Pulmonary artery endothelial cell (primary cell): Measurements from ENCODE around the gene GNAL. TPM values are rescaled to one million over a fixed set of nuclear protein-coding genes. Genes with fewer than 3 reads are reported as not detected.

ENCODE experiments used
- DNase-seq: peaks from one replicate; pipeline ENCODE4 v3.0.0-alpha.2; 2011; ENCODE audit warnings: low read depth, low spot score
- total RNA-seq: library from RNA; depleted of rRNA; stranded (reverse); fragments of >200 nt; gene quantifications from 2 replicates; pipeline ENCODE4 v1.2.3, GENCODE V29; 2014

Gene GNAL
- total RNA-seq, 1 donor from 2014 or later: 0.46 TPM

DNA sequence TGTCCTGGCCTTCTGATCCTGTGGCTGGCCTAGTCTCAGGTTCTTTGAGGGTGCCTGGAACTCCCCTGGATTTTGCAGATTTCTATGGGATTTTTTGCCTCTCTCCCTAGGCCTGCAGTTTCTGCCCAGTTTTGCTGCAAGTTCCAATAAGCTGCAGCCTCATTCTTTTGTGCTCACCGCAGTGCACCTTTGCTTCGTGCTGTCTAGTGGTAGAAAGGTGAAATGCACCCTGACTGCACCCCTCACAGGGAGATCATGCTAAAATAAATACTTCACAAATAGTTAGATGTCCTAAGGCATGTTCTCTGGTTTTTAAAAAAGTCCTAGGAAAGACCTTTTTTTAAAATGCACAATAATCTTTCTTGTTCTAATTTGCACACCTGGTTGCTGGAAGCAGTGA, 72.5 kb downstream of the GNAL start:
- DNase-seq: no peak

GRCh38 chr18:11762429-11762828, 73.4 kb downstream of the GNAL start:
- DNase-seq: no peak

GRCh38 chr18:11767329-11767728, 78.3 kb downstream of the GNAL start:
- no peak for DNase-seq

DNA sequence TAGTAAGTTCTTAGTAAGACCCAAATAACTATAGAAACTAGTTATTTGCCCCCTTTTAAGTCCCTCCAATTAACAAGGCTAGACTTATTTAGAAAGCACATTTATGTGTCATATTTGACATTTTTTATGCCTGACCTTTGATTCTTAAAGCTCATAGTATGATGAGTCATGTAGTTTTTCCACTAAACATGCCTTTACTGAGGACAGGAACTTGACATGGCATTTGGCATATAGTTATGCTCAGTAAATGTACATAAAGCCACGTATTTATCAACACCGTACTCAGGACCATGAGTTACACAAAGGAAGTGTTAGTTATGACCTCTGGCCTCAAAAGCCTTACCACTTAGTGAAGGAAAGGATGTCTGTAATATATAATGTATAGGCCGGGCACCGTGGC, 78.9 kb downstream of the GNAL start:
- no peak for DNase-seq

DNA sequence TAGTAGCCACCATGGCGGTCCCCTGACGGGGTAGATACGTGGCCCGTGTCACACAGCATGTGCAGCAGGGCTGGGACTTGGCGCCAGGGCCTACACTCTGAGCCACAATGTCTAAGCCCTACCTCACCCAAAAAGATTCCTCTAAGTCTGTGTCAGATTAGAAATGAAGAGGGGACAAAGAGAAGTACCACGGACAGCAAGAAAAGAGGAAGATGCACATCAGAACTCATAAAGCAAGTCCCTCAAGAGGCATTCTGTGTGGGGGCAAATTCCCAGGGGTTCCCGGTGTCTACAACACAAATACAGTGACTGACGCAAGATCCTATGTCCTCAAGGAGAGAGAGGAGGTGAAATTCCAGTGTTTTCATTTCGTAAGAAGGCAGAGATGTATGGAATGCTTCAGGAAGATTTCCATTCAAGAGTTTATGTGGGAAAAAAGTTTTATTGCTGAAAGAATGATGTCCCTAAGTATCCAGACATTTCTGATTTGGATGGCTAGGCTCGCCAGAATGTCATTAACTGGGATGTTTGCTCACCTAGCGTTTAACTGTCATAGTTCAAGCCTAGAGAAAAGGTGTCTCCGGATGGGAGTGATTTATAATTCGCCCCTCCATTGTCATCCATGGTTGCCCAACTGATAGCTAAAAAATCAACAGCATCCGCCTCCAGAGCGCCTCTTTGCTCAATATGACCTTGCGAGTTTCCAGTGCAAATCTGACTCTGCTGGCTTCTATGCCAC, 86.5 kb downstream of the GNAL start:
- DNase-seq: no peak

DNA sequence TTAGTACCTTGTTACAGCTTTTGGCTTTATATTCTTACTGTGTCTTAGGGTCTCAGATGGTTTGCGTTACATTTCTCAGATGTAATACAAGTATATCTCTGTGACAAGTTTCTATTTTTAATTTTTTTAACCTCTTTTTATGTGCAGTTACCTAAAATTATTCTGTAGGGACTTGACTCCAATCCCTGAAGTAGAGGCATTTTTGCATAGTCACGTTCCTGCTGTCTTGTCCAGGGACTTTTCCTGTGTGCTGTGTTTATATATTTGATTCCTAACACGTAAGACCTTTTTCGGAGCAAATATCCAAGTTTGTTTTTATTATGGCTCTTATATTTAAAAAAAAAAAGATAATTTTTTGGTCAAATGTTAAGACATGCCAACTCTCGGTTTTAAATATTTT, 91.0 kb downstream of the GNAL start:
- DNase-seq: no peak

DNA sequence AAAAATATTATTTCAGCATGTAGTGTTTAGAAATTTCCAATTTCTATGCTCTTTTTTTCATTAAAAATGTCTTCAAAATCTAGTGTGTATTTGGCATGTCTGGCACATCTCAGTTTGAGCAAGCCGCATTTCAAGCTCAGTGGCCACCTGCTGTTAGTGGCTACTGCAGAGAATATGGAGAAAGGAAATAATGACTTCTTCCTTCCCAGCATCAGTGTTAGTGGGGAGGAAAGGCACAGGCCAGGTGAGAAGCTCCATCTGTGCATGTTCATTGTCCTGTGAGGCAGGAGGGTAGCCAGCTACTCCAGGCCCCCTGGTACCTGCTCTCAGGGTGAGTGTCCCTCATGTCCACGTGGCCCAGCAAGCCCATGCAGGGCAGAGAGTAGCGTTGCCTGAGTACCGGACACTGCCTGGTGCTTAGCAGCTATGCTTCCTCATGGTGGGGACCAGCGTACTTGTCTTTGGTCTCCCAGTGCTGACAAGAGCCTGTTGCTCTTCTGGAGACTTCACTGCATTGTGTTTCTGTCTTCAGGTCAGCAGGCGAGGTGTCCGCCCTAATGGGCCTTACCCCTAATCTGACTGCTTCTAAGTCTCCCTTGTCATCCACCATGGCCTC, 94.8 kb downstream of the GNAL start:
- DNase-seq: no peak

DNA sequence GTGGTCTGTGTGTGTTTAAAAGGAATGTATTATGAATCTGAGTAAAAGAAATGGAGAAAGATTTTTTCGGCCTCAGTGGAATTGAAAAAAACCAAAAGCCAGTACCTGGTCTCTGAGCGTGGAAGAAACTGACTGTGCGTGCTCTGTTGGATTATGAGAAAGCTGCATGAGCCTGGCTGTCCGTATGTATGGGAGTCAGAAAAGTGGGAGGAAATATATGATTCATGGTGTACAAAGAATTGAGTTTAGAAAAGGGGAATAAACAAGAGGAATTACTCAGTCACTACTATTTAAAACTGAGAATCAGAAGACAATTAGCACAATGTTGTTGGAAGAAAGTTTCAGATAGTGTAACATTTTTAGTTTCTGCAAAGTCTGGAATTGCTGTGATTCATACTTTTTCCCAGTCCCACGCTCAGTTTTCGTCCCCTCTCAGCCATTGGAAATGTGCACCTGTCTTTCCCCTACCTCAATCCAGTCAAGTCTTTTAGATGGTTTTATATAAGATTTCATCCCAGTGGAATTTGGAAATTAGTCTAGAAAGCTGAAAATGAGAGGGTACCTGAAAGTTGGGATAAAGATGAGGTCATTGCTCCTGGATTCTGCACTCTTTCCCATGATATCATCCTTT, 95.7 kb downstream of the GNAL start:
- DNase-seq: no peak

GRCh38 chr18:11785444-11786055, 96.5 kb downstream of the GNAL start:
- no peak for DNase-seq

DNA sequence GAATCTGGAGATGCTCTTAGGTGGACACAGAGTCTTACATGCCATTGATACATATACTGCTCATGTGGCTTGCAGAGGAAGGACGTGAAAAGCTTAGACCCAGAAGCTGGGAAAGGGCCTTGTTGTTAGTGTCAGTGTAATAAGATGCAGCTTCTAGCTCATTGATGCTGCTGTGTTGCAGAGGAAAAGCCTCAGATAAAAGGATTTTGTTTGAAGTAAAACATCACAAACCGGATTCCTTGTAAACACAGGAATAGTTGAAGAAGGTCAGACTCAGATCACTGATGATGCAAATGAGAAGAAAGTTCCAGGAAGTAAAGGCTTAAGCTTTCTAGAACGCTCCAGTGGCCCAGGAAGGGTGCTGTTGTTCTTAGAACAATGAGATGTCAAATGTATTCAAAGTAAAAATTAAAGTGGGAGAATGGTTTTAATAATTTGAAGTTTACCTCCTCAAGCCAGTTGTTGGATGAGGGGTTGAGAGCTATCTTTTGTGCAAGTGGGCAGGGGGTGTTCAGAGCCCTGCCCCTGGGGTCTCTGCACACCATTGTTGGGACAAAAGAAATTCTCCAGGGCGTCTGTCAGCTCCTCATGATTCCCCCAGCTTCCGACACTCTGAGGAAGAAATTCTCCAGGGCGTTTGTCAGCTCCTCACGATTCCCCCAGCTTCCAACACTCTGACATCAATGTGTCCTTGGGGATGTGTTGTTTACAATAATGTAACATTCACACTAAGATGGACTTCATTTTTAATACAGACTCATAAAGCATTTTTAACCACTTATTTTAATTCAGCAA, 100.8 kb downstream of the GNAL start:
- no peak for DNase-seq

DNA sequence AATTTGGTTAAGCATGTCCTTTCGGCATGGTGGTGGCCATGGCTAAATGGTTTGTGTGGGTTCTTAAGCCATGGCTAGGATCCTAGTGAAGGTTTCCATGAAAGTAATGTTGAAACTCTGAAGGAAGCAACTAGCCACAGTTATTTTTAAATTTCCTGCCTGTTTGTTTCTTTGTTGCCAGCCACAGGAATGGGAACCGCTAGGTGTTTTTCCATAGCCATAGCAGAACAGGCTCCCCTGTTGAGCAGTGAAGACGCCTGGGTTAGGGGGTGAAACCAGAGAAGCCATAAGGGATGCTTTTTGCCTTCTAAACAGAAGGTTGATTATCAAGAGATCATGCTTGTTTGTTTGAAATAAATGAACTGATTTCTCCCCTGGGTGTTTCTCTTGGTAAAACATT, 102.1 kb downstream of the GNAL start:
- DNase-seq: no peak

DNA sequence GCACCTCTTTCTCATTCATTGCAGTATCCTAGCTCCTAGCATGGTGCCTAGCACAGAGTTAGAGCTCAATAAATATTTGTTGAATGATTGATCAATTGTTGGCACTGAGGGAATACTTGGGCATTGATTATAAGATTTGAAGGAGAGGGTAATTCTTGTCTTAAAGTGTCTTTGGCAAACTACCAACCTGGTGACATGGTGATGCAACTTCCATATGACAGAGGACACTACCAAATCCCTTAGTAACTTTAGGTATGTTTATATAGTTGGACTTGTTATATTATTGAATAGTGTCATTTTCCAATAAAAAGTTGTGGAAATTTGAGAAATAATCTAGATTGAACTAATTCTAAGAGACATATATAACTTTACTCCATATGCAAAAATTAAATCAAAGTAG, 103.6 kb downstream of the GNAL start:
- DNase-seq: no peak

DNA sequence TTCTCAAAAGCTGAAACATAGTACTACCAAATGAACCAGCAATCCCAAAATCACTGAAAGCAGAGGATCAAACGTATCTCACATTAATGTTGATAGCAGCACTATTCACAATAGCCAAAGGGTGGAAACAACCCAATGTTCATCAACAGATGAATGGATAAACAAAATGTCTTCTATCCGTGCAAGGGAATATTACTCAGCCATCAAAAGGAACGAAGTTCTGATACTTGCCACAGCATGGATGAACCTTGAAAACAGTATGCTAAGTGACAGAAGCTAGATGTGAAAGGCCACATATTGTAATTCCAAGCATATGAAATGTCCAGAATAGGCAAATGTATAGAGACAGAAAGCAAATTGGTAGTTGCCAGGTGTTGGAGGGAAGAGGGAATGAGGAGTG, 105.1 kb downstream of the GNAL start:
- no peak for DNase-seq

GRCh38 chr18:11795916-11796315, 106.9 kb downstream of the GNAL start:
- DNase-seq: no peak

DNA sequence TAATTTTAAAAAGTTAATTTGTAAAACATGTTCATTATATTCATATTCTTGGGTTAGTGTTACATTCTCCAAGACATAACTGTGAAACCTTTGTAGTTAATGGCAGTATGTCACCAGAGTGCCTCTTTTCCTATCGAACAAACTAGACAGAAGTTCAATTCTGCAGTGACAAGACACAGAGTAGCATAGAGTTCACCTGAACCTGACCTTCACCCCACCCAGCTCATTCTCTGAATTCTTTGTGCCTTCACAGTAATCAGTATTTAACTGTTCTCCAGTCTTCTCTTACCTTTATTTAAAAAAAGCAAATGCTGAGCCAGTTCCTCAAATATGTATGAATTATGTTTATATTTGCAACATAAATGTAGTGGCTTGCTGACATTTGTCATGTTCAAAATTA, 109.2 kb downstream of the GNAL start:
- no peak for DNase-seq

GRCh38 chr18:11799066-11799465, 110.0 kb downstream of the GNAL start:
- DNase-seq: no peak

DNA sequence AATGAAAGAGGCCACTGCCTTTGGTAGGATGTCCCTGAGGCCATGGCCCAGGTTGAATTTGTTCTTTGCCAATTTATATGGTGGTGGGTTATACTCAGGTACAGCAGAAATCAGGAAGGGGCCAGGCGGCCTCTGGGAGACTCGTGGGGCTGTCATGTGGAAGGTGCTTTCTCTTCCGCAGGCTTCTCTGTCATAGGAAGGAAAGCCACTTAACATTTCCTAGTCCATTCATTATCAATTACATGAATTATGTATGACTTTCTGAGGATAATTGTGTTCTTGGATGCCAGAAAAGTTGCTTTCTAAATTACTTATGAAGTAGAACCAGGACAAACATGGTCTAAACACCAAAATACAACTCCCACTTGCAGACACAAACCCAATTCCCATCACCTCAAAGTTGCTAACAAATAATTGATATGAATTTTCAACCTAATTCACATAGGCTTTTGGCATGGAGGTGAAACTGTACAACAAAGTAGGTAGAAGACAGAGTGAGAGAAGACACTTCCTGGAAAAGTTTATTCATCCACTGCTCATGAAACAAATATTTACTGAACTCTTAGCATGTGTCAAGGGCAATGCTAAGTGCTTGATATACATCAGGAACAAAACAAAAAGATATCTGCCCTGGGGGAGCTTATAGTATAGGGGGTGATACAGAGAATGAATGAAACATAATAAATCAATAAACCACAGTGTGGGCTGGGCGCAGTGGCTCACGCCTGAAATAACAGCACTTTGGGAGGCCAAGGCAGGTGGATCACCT, 111.7 kb downstream of the GNAL start:
- DNase-seq: no peak

- DNase-seq: no peak
Measured at GRCh38 chr18:11801573-11801972, 112.5 kb downstream of the GNAL start.

GRCh38 chr18:11802158-11802557, 113.1 kb downstream of the GNAL start:
- DNase-seq: no peak

- no peak for DNase-seq
Measured at GRCh38 chr18:11802586-11802985, 113.5 kb downstream of the GNAL start.

DNA sequence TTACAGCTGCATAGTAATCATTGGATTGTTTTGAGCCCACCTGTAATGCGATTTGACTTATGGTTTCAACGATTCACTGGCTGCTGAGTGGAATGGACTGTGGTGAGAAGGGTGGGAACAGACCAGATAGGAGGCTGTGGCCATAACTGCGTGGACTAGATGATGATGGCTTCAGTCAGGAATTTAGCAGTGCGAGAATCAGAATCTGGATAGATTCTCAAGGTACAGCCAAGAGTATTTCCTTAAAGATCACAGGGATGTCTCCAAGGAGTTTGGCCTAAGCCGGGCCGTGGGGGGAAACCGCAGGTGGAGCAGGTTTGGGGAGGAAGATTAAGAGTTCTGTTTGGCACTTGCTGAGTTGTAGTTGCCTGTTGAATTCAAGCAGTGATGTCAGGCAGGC, 118.2 kb downstream of the GNAL start:
- no peak for DNase-seq
